ENCODE measurements around the gene CREB5.

DNA sequence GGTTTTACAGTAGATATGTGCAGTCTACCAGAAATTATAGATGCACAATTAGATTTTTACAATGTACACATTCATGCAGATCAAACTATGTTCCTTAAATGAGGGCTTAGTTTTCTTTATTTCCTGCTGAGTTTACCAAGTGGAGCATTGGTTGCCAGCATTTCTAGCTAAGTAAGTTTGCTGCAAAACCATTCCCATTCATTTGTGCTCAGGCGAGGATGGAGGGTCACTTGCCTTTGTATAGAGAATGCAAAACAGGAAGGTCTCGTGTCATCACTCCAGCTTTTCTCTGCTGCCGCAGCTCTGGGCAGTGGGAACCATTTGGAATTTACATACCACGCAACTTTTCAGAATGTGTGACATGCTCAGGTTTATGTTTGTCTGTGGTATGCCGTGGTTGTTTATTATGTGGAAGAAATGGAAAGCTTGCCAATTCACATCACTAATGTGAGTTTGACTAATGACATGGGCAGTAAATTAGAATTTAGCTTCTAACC lies 347.2 kb downstream of the CREB5 start:
- TF ChIP-seq HDAC6 (IDR thresholded peaks at IDR 0.05; ENCODE audit: low read depth, low read length) (no peak), JUN (IDR thresholded peaks at IDR 0.05; ENCODE audit: low read depth, low read length) (no peak), EZH2 (IDR thresholded peaks at IDR 0.05; ENCODE audit: low read depth, low read length, severe bottlenecking) (no peak), TAF1 (IDR thresholded peaks at IDR 0.05; ENCODE audit: low read depth, low read length) (no peak), BRCA1 (IDR thresholded peaks at IDR 0.05; ENCODE audit: low read depth, low read length) (no peak), CHD1 (IDR thresholded peaks at IDR 0.05; ENCODE audit: low read depth, low read length) (no peak), POLR2A (IDR thresholded peaks at IDR 0.05; ENCODE audit: control extremely low read depth in 1 of 2, low read depth in 2 of 2, low read length in 2 of 2) (no peak), EP300 (IDR thresholded peaks at IDR 0.05; ENCODE audit: borderline replicate concordance in 1 of 2, low read depth in 2 of 2, low read length in 2 of 2) (no peak)
- TF ChIP-seq, protein P1, sequence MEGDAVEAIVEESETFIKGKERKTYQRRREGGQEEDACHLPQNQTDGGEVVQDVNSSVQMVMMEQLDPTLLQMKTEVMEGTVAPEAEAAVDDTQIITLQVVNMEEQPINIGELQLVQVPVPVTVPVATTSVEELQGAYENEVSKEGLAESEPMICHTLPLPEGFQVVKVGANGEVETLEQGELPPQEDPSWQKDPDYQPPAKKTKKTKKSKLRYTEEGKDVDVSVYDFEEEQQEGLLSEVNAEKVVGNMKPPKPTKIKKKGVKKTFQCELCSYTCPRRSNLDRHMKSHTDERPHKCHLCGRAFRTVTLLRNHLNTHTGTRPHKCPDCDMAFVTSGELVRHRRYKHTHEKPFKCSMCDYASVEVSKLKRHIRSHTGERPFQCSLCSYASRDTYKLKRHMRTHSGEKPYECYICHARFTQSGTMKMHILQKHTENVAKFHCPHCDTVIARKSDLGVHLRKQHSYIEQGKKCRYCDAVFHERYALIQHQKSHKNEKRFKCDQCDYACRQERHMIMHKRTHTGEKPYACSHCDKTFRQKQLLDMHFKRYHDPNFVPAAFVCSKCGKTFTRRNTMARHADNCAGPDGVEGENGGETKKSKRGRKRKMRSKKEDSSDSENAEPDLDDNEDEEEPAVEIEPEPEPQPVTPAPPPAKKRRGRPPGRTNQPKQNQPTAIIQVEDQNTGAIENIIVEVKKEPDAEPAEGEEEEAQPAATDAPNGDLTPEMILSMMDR (IDR thresholded peaks at IDR 0.05; ENCODE audit: control extremely low read depth in 1 of 3, insufficient read depth in 1 of 3, low read depth in 1 of 3, low read length in 3 of 3) = no peak
- TF ChIP-seq, protein P2, sequence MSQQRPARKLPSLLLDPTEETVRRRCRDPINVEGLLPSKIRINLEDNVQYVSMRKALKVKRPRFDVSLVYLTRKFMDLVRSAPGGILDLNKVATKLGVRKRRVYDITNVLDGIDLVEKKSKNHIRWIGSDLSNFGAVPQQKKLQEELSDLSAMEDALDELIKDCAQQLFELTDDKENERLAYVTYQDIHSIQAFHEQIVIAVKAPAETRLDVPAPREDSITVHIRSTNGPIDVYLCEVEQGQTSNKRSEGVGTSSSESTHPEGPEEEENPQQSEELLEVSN (IDR thresholded peaks at IDR 0.05) = no peak
- TF ChIP-seq, protein P3, sequence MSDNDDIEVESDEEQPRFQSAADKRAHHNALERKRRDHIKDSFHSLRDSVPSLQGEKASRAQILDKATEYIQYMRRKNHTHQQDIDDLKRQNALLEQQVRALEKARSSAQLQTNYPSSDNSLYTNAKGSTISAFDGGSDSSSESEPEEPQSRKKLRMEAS (IDR thresholded peaks at IDR 0.05) = no peak
